Adipocyte (in vitro differentiated cells): ENCODE results near the gene DUSP1.
A peak's percentile ranks its signal among the peaks of the same experiment; 100 is the strongest.

ENCODE experiments used
- DNase-seq: peaks from one replicate; pipeline ENCODE4 v3.0.0-alpha.2; 2015; ENCODE audit warnings: low read depth
- H3K27me3 ChIP-seq: replicated peaks from 2 replicates; pipeline ENCODE4 v1.7.0; 2013; ENCODE audit warnings: mild to moderate bottlenecking, low read length, moderate library complexity; ENCODE audit not compliant: control insufficient read depth, insufficient read depth
- H3K36me3 ChIP-seq: 2 replicates; pipeline ENCODE4 v1.7.0; 2013; ENCODE audit warnings: low read length, mild to moderate bottlenecking, moderate library complexity; ENCODE audit not compliant: control insufficient read depth, insufficient read depth, severe bottlenecking
- H3K4me1 ChIP-seq: 2 replicates; pipeline ENCODE4 v1.7.0; 2013; ENCODE audit warnings: mild to moderate bottlenecking, low read length, moderate library complexity; ENCODE audit not compliant: control insufficient read depth, insufficient read depth
- H3K4me3 ChIP-seq: 2 replicates; pipeline ENCODE4 v1.7.0; 2013; ENCODE audit warnings: mild to moderate bottlenecking, low read length, moderate library complexity
- H3K9ac ChIP-seq: 2 replicates; pipeline ENCODE4 v1.7.0; 2013; ENCODE audit warnings: mild to moderate bottlenecking, low read length, moderate library complexity
- H3K9me3 ChIP-seq: 2 replicates; pipeline ENCODE4 v1.7.0; 2013; ENCODE audit warnings: mild to moderate bottlenecking, low read length, moderate library complexity; ENCODE audit not compliant: control insufficient read depth

The DUSP1 gene

DNA sequence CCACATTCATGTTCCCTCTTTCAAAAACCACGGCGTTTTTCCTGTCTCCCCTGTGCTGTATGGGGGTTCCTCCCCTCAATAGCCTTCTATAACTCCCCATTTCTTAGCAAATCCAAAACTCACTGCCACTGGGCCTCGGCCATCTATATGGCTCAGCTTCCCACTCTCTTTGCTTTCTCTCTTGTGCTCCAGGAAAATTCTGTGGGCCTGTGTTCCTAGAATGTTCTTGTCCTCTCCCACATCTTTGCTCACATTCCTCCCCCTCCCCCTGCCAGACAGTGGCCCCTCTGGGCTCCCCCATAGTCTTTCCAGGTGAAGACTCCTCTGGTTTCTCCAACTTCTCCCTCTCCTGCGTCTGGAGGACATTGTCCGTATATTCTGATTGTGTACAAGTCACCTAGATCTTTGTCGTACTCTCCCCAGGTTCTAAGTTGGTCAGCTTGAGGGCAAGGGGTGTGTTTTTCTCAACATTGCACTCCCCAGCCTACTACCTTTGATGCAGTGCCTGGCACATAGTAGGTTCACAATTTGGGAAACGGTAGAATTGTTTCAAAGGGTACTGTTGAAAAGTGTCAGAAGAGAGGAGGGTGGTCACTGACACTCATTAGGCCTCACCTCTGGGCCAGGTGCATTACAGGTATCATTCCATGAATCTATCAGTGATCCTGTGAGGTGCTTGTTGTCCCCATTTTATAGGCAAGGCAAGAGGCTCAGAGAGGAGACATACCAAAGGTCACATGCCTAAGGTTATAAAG is 3.7 kb upstream of the DUSP1 start:
- no peak for DNase-seq
- Histone ChIP-seq H3K27me3 (no peaks in the 10 kb centered on the region), H3K4me3 (peak overlapping the region; percentile 13), H3K4me1 (peaks cover 74% of the 10 kb centered on the region), H3K9ac (peak overlapping the region; percentile 97), H3K36me3 (peaks cover 4% of the 10 kb centered on the region), H3K9me3 (no peaks in the 10 kb centered on the region)

DNA sequence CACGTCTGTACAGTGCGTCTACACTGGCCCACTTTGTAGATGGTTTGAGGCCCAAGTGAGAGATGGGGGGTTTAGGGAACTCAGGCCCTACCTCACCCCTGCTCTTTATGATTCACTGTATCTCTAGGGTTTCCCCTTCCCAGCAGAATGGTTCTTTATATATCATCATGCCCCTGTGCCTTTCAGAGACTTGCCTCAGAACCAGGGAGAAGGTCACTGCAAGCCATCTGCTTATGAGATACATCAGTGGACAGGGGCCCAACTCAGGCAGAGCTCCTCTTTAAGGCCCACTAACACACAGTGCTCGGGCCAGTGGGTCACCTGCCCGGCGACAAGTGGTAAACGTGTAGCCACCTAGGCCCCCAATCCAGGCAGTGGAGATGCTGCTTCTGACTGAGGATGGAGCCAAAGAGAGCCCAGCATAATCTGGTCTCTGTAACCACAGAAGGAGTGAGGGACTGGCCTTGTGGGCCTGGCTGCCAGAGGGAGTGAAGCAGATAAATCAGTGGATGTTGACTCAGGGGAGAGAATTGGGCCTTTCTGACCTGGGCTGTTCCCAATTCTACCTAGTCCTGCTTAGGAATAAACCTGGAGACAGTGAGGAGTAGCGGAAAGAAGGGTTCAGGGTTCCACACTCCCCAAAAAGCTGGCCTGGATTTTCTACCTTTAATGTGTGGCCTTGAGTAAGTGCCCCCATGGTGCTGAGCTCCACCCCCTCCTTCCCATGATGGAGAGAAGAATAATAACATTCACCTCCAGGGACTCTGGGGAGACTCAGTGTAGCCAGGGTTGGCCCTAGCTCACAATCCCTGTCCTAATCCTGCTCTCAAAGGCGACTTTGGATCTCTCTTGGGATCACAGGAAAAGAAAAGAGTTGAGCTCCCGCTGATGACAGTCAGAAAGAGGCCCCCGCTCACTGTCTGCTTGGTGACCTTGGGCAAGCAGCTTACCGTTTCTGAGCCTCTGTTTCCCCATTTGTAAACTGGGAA is 2.8 kb upstream of the DUSP1 start:
- Histone ChIP-seq H3K36me3 (peaks cover 13% of the 10 kb centered on the region), H3K4me1 (peaks cover 71% of the 10 kb centered on the region), H3K27me3 (no peaks in the 10 kb centered on the region), H3K9me3 (no peaks in the 10 kb centered on the region), H3K4me3 (peak overlapping the region; percentile 49), H3K9ac (peak overlapping the region; percentile 97)
- DNase-seq = peak; percentile 36

DNA sequence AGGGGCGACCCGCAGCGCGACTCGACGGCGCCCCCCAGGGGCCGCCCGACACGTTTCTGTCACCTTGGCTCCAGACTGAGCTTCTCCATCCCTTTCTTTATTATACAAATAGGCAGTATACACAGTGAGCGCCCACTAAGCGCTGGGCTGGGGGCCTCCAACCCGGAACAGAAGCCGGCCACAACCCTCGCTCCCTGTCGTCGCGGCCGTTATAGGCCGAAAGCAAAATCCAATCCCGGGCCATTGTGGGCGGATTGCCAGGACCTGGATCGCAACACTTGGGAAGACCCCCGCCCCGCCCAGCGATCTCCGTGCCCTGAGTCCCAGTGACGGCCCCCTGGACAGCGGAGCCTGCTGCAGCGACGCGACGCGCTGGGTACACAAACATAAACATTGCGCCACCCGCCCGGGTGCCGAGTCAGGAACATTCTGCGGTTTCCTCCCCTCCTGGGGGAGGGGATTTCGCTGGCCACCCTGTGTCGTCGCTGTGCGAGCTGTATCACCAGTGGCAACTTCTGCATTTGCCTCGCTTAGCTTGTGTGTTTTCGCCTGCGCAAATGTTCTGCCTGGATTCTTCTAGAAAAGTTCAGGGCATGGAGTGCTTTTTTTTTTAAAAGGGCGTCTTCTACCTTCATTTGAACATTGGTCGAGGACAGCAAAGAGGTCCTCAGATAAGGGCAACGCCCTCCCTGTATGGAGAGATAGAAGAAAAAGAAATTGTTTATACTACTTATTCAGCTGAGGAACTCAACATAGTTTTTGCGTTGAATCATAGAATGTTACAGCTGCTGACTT is 1.3 kb upstream of the DUSP1 start:
- peaks cover 28% of the 10 kb centered on the region for H3K36me3 ChIP-seq
- peak overlapping the region; percentile 77 for H3K4me3 ChIP-seq
- no peaks in the 10 kb centered on the region for H3K9me3 ChIP-seq
- peaks cover 62% of the 10 kb centered on the region for H3K4me1 ChIP-seq
- peak overlapping the region; percentile 97 for H3K9ac ChIP-seq
- H3K27me3 ChIP-seq = no peaks in the 10 kb centered on the region
- DNase-seq = peak; percentile 98

DNA sequence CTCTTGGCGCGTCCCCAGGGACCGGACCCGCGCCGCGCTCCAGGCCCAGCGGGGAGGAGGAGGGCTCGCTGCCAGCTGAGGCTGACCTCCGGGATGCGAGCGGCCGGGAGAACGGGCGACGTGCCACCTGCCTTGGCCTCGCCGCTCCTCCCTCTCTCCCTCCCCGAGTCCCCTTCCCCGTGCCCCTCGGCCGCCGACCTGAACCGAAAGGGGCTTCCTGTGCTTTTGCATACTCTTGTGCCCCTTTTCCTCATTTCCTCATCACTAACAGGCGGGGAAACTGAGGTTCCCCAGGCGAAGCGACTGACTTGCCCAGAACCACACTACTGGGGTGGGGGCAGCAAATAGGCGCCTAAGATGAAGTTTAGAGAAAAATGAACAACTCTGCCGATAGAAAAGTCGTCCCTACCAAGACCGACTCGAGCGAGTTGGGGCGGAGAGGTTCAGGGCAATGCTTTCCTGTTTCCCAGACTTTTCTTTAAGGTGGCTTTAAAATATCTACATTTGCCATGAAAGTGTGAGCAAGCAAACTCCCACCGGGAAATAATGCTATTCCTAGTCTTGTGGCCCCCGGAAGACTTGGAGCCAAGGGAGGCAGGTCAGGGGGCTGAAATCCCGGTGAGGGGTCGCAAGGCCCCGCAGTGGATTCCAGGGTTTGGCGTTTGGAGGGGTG is 580 bp upstream of the DUSP1 start:
- peak overlapping the region; percentile 97 for H3K9ac ChIP-seq
- H3K36me3 ChIP-seq = peaks cover 34% of the 10 kb centered on the region
- H3K27me3 ChIP-seq = no peaks in the 10 kb centered on the region
- peaks cover 58% of the 10 kb centered on the region for H3K4me1 ChIP-seq
- peak overlapping the region; percentile 77 for H3K4me3 ChIP-seq
- no peaks in the 10 kb centered on the region for H3K9me3 ChIP-seq
- DNase-seq = no peak

DNA sequence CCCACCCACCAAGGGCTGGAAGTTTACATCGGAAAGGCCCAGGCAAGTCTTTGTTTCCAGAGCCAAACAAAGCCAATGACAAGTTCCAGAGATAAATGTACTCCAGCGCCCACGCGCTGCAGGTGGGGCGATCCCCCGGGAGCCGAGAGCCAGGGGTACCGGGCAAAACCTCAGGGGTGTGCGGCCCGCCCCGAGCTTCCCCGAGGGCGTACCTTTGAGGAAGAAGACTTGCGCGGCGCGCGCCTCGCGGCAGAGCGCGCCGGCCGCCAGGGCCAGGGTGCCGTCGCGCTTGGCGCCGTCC is 671 bp downstream of the DUSP1 start:
- Histone ChIP-seq H3K27me3 (no peaks in the 10 kb centered on the region), H3K9ac (peak overlapping the region; percentile 98), H3K4me3 (peak overlapping the region; percentile 96), H3K36me3 (peaks cover 34% of the 10 kb centered on the region), H3K4me1 (peaks cover 51% of the 10 kb centered on the region), H3K9me3 (no peaks in the 10 kb centered on the region)
- no peak for DNase-seq

DNA sequence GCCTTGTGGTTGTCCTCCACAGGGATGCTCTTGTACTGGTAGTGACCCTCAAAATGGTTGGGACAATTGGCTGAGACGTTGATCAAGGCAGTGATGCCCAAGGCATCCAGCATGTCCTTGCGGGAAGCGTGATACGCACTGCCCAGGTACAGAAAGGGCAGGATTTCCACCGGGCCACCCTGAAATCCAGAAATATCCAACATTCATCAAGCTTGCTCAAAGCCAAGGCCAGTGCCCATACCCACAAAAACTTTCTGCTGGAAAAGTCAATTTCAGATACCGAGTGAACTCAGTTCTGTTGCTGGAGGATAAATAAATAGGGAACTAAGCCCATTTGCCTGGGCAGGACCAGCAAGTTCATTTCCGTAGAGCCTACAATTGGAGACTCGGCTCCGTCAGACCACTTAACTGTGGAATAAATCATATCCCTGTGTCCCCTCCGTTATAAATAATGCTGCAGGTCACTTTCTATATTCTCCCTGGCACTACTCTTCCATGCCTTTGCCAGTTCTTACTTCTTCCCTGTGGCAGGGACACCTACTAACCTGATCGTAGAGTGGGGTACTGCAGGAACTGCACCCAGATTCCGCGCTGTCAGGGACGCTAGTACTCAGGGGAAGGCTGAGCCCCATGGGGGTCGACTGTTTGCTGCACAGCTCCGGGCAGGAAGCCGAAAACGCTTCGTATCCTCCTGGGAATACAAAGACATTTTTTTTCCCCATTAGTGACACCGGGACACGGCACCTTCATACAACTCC is 1.2 kb downstream of the DUSP1 start:
- Histone ChIP-seq H3K9ac (peak overlapping the region; percentile 98), H3K4me1 (peaks cover 50% of the 10 kb centered on the region), H3K27me3 (no peaks in the 10 kb centered on the region), H3K9me3 (no peaks in the 10 kb centered on the region), H3K4me3 (peak overlapping the region; percentile 96), H3K36me3 (peaks cover 34% of the 10 kb centered on the region)
- peak; percentile 59 for DNase-seq

DNA sequence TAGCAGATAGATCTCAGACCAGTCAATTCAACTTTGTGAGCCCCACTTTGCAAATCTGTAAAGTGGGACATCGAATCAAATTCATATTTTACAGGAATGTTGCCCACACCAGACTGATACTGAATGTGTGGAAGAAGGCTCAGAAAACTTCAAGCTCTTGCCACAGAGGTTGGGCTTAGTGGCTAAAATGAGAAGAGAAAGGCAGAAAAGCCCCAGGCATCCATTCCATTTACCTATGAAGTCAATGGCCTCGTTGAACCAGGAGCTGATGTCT is 1.7 kb downstream of the DUSP1 start:
- Histone ChIP-seq H3K4me3 (peak overlapping the region; percentile 96), H3K9ac (peak overlapping the region; percentile 98), H3K36me3 (peaks cover 34% of the 10 kb centered on the region), H3K4me1 (peaks cover 45% of the 10 kb centered on the region), H3K9me3 (no peaks in the 10 kb centered on the region), H3K27me3 (no peaks in the 10 kb centered on the region)
- DNase-seq = peak; percentile 43

DNA sequence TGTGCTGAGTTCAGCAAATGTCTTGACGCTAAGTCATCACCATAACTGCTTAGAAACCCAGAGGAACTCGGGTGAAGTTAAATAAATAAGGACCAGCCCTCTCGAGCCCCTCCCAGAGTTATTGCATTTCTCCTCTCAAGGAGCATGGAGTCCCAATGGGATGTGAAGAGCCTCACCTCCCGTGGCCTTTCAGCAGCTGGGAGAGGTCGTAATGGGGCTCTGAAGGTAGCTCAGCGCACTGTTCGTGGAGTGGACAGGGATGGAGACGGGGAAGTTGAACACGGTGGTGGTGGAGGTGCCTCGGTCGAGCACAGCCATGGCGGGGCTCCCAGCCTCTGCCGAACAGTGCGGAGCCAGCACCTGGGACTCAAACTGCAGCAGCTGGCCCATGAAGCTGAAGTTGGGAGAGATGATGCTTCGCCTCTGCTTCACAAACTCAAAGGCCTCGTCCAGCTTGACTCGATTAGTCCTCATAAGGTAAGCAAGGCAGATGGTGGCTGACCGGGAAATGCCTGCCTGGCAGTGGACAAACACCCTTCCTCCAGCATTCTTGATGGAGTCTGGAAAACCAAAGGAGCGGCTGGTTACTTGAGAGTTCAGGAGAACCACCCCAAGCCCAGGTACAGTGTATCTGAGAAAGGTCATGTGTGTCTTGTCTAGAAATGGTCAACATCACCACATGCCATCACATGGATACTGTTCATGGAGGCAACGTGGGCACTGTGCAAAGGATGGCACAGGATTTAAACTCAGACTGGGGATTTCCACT is 2.2 kb downstream of the DUSP1 start:
- no peaks in the 10 kb centered on the region for H3K9me3 ChIP-seq
- H3K9ac ChIP-seq = peak overlapping the region; percentile 98
- peak; percentile 56 for DNase-seq
- no peaks in the 10 kb centered on the region for H3K27me3 ChIP-seq
- peak overlapping the region; percentile 96 for H3K4me3 ChIP-seq
- peaks cover 40% of the 10 kb centered on the region for H3K4me1 ChIP-seq
- H3K36me3 ChIP-seq = peaks cover 34% of the 10 kb centered on the region

DNA sequence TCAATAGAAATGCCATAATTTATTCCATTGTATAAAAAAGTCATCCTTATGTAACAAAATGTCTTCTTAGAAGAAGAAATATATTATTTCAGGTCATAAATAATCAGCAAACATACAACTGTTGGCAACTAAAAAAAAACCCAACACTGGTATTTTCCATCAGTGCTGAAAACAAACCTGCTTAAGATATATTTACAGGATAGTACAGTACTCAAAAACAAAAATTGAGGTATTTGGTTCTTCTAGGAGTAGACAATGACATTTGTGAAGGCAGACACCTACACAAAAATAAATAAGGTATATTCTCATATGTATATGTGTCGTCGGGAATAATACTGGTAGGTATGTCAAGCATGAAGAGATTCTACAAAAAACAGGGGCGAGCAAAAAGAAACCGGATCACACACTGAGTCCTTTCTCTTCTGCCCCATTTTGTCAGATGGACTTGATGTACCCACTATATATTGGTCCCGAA is 2.9 kb downstream of the DUSP1 start:
- H3K9ac ChIP-seq = peak overlapping the region; percentile 98
- peaks cover 34% of the 10 kb centered on the region for H3K36me3 ChIP-seq
- peak overlapping the region; percentile 96 for H3K4me3 ChIP-seq
- H3K4me1 ChIP-seq = peaks cover 34% of the 10 kb centered on the region
- H3K9me3 ChIP-seq = no peaks in the 10 kb centered on the region
- DNase-seq = peak; percentile 65
- H3K27me3 ChIP-seq = no peaks in the 10 kb centered on the region
